HTR-8/SVneo (cell line): ENCODE measurements around the gene IL17RB.

Source experiments
- DNase-seq: peaks from one replicate; pipeline ENCODE4 v3.0.0; 2011; ENCODE audit warnings: low spot score, mixed read lengths; ENCODE audit not compliant: insufficient read length
- FAIRE-seq: peaks from 2 replicates; lab custom pipeline; 2011; peaks lifted over from hg19 to GRCh38; lab: Jason Lieb, UNC

IL17RB gene

GRCh38 chr3:53826048-53826447, 20.3 kb upstream of the IL17RB start:
- DNase-seq (no peak), FAIRE-seq (no peak)

GRCh38 chr3:53828581-53828980, 17.8 kb upstream of the IL17RB start:
- no peak for DNase-seq
- FAIRE-seq = no peak

- no peak for FAIRE-seq
Measured at GRCh38 chr3:53829605-53830004, 16.8 kb upstream of the IL17RB start.

GRCh38 chr3:53830944-53831343, 15.4 kb upstream of the IL17RB start:
- FAIRE-seq (no peak), DNase-seq (no peak)

More at GRCh38 chr3:53829605-53830004, 16.8 kb upstream of the IL17RB start:
- no peak for DNase-seq

GRCh38 chr3:53833053-53833645, 13.2 kb upstream of the IL17RB start:
- DNase-seq (no peak), FAIRE-seq (no peak)

GRCh38 chr3:53833700-53834099, 12.7 kb upstream of the IL17RB start:
- DNase-seq = no peak
- FAIRE-seq = no peak

GRCh38 chr3:53834429-53835095, 11.8 kb upstream of the IL17RB start:
- DNase-seq = no peak
- FAIRE-seq = no peak

GRCh38 chr3:53835257-53835656, 11.1 kb upstream of the IL17RB start:
- no peak for DNase-seq
- FAIRE-seq = no peak

GRCh38 chr3:53836084-53836872, 10.1 kb upstream of the IL17RB start:
- DNase-seq (no peak), FAIRE-seq (no peak)

- FAIRE-seq (no peak), DNase-seq (no peak)
Measured at GRCh38 chr3:53837331-53837730, 9.0 kb upstream of the IL17RB start.

- no peak for FAIRE-seq
- no peak for DNase-seq
Measured at GRCh38 chr3:53841296-53841695, 5.1 kb upstream of the IL17RB start.

GRCh38 chr3:53842436-53843194, 3.8 kb upstream of the IL17RB start:
- DNase-seq (no peak), FAIRE-seq (no peak)

- DNase-seq (no peak), FAIRE-seq (no peak)
Measured at GRCh38 chr3:53843195-53844177, 2.9 kb upstream of the IL17RB start.

GRCh38 chr3:53844262-53845102, 1.9 kb upstream of the IL17RB start:
- no peak for FAIRE-seq
- DNase-seq = no peak

GRCh38 chr3:53845103-53845880, 1.1 kb upstream of the IL17RB start:
- DNase-seq (peak; percentile 57), FAIRE-seq (no peak)

- FAIRE-seq (no peak), DNase-seq (no peak)
Measured at GRCh38 chr3:53845881-53846133, 561 bp upstream of the IL17RB start.

- FAIRE-seq = no peak
Measured at GRCh38 chr3:53846851-53847155, 435 bp downstream of the IL17RB start.

GRCh38 chr3:53849916-53850315, 3.5 kb downstream of the IL17RB start:
- FAIRE-seq (no peak), DNase-seq (no peak)

More at GRCh38 chr3:53846851-53847155, 435 bp downstream of the IL17RB start:
- DNase-seq = no peak
